Right lobe of liver (tissue), 6 donors: ENCODE measurements around the gene TMEM247. TPM values are rescaled to one million over a fixed set of nuclear protein-coding genes. Genes with fewer than 3 reads are reported as not detected.

Experiments used
- ATAC-seq, 4 donors: fragments of 200-7000 bp; cut with Tn5 transposase; one replicate each; pipeline ENCODE4 v1.9.1; 2020; ENCODE audit warnings: mild to moderate bottlenecking in 4 of 4, moderate library complexity in 4 of 4
- DNase-seq, 3 donors: peaks; one replicate each; pipeline ENCODE4 v3.0.0-alpha.2; 2020
- H3K27ac ChIP-seq, 3 donors: fragments of 200-600 bp; one replicate each; pipeline ENCODE4 v1.8.0; 2022
- H3K27me3 ChIP-seq, 2 donors: fragments of 200-600 bp; one replicate each; pipeline ENCODE4 v1.8.0; 2022
- H3K36me3 ChIP-seq, 4 donors: fragments of 200-600 bp; sonication (generic) in 1 of 4; one replicate each; pipeline versions ENCODE4 v1.5.1 to v1.8.0; 2017 to 2022; ENCODE audit warnings: control low read depth in 1 of 4
- H3K4me1 ChIP-seq, 4 donors: fragments of 200-600 bp; sonication (generic) in 1 of 4; one replicate each; pipeline versions ENCODE4 v1.5.1 to v1.8.0; 2017 to 2022; ENCODE audit warnings: control low read depth in 1 of 4
- H3K4me3 ChIP-seq, 3 donors: fragments of 200-600 bp; one replicate each; pipeline ENCODE4 v1.8.0; 2022
- H3K9me3 ChIP-seq, 4 donors: fragments of 200-600 bp; sonication (generic) in 1 of 4; one replicate each; pipeline versions ENCODE4 v1.5.1 to v1.8.0; 2017 to 2022; ENCODE audit warnings: control low read depth in 1 of 4
- CTCF ChIP-seq, 4 donors: fragments of 200-600 bp in 3 of 4; fragments of 450-650 bp in 1 of 4; IDR thresholded peaks; one replicate each; pipeline versions ENCODE4 v1.5.1 to v1.8.0; 2016 to 2022; ENCODE audit warnings: antibody characterized with exemption in 4 of 4, mild to moderate bottlenecking in 2 of 4
- POLR2A ChIP-seq: fragments of 450-650 bp; IDR thresholded peaks from one replicate; pipeline ENCODE4 v1.6.1; 2017; ENCODE audit warnings: antibody characterized with exemption, mild to moderate bottlenecking
- WGBS: methylation state at CpG from one replicate; pipeline ENCODE4 v1.1.6; 2018; ENCODE audit warnings: low coverage, low lambda C conversion rate; ENCODE audit not compliant: insufficient coverage; ENCODE audit errors: missing lambda C conversion rate; 5-methylcytosine and 5-hydroxymethylcytosine counted together
- intact Hi-C, 2 donors: fragments of 100-400 bp; cut with DNase I; formaldehyde crosslinking; loops; one replicate each; pipeline versions ENCODE4 v1.11.2 to v1.14.1; 2022
- total RNA-seq, 6 experiments: library from RNA; depleted of rRNA in 2 of 6; stranded (reverse); fragments of >200 nt in 2 of 6; fragmentation: NEBNext Ultra II Directional in 3 of 6; extraction: Animal tissue kit (Norgen Biotek cat#: 25700) in 3 of 6; gene quantifications; one replicate each; pipeline versions ENCODE4 v1.1.0 to v1.2.4, GENCODE V29; 2016 to 2023
- donor health status: DM: no; HTN: yes; CAD: no.
- donor health status: DM: no; HTN: no; CAD: no.
- donor health status: DM: no; HTN: no; CAD: no.
- donor health status: DM: no; HTN: yes; CAD: no.
- donor health status: DM: no; HTN: yes; CAD: no.

The TMEM247 gene
- total RNA-seq, 6 experiments from 2014 or later: not detected

GRCh38 chr2:46434851-46435273 is 44.5 kb upstream of the TMEM247 start:
- WGBS: no CpG with 5 or more reads among the region's 3 CpGs
- no peak for TF ChIP-seq POLR2A
- no peak for TF ChIP-seq CTCF (IDR thresholded peaks at IDR 0.05)
- Histone ChIP-seq H3K27me3 (no peaks in the 10 kb centered on the region), H3K4me3 (no peak overlapping the region), H3K36me3 (no peaks in the 10 kb centered on the region), H3K9me3 (no peaks in the 10 kb centered on the region), H3K4me1 (no peaks in the 10 kb centered on the region), H3K27ac (no peak overlapping the region)
- intact Hi-C loops: no loop called here
- ATAC-seq (no peak), DNase-seq (no peak)

- TF ChIP-seq POLR2A (no peak), CTCF (IDR thresholded peaks at IDR 0.05) (no peak)
- Histone ChIP-seq H3K4me1 (no peaks in the 10 kb centered on the region), H3K36me3 (no peaks in the 10 kb centered on the region), H3K9me3 (no peaks in the 10 kb centered on the region), H3K4me3 (no peak overlapping the region), H3K27ac (no peak overlapping the region), H3K27me3 (no peaks in the 10 kb centered on the region)
- intact Hi-C loops: no loop called here
- DNase-seq (no peak), ATAC-seq (no peak)
Observed at GRCh38 chr2:46435353-46435752, 44.0 kb upstream of the TMEM247 start.

DNA sequence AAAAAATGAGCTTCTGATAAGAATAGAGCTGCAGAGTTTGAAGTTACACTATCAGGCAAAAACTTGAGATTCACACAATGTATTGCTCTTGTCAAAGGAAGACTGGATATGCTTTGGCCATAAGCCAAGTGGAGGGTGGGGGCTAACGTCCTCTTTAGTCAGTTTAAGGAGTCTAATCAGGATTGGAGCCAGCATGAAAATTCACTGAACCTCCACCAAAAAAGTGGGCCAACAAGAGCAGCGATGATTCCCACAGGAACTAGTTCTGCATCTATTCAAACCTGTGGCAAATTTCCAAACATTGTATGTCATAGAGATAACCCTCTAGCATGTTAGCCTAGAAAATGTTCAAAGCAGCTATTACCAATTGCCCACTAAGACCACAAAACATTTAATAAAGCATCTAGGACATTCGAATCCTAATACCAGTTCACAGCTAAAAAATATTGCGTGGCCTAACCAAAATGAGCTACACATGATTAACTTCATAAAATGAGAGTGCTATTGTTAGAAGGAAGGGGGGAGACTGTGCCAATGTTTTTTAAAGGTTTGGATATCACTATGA is 43.5 kb upstream of the TMEM247 start:
- Histone ChIP-seq H3K4me1 (no peaks in the 10 kb centered on the region), H3K27ac (no peak overlapping the region), H3K9me3 (no peaks in the 10 kb centered on the region), H3K27me3 (no peaks in the 10 kb centered on the region), H3K36me3 (no peaks in the 10 kb centered on the region), H3K4me3 (no peak overlapping the region)
- ATAC-seq (no peak), DNase-seq (no peak)
- intact Hi-C loops: no loop called here
- WGBS: 63% methylated on average over 4 of the region's 4 CpGs
- TF ChIP-seq POLR2A (no peak), CTCF (IDR thresholded peaks at IDR 0.05) (no peak)

DNA sequence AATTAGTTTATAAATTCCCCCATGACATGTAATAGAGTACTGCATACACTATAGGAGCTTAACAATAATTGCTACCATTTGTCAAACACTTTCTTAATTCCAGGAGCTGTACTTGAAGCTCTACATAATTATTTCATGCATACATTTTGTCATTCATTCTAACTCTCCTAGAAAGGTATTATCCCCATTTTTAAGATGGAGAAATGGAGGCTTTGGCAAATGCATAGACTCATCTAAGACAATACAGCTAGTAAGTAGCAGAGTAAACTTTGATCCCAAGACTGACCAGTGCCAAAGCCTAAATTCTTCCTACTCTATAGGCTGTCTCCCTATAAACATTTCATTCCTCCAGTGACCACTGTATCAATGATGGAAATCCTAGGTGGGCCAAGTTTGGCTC is 42.6 kb upstream of the TMEM247 start:
- intact Hi-C loops: no loop called here
- no peaks in the 10 kb centered on the region for H3K36me3 ChIP-seq
- DNase-seq (no peak), ATAC-seq (no peak)
- H3K27me3 ChIP-seq: no peaks in the 10 kb centered on the region
- TF ChIP-seq CTCF (IDR thresholded peaks at IDR 0.05) (no peak), POLR2A (no peak)
- no peak overlapping the region for H3K4me3 ChIP-seq
- H3K27ac ChIP-seq: no peak overlapping the region
- no peaks in the 10 kb centered on the region for H3K4me1 ChIP-seq
- H3K9me3 ChIP-seq: no peaks in the 10 kb centered on the region

- WGBS: no CpG with 5 or more reads among the region's 1 CpG
- Histone ChIP-seq H3K27ac (no peak overlapping the region), H3K4me1 (peaks cover 0 to 7% (median 0%) of the 10 kb centered on the region in 4 donors), H3K9me3 (no peaks in the 10 kb centered on the region), H3K27me3 (no peaks in the 10 kb centered on the region), H3K4me3 (no peak overlapping the region), H3K36me3 (no peaks in the 10 kb centered on the region)
- no peak for ATAC-seq
- intact Hi-C loops: no loop called here
- no peak for DNase-seq
- TF ChIP-seq POLR2A: no peak
- TF ChIP-seq CTCF (IDR thresholded peaks at IDR 0.05): no peak
Observed at GRCh38 chr2:46438102-46438501, 41.3 kb upstream of the TMEM247 start.
